Inferior parietal cortex (tissue), 1 donor: ENCODE data around the gene TNFSF8.

Source experiments
- DNase-seq: peaks from one replicate; pipeline ENCODE4 v3.0.0-alpha.2; 2016; ENCODE audit errors: extremely low spot score

The TNFSF8 gene

GRCh38 chr9:114905170-114905940 lies 25.0 kb downstream of the TNFSF8 start:
- DNase-seq, result no peak

- no peak for DNase-seq
These were observed 27.4 kb downstream of the TNFSF8 start for GRCh38 chr9:114902786-114903524.

- no peak for DNase-seq
These were observed 29.2 kb downstream of the TNFSF8 start for GRCh38 chr9:114900942-114901802.

DNA sequence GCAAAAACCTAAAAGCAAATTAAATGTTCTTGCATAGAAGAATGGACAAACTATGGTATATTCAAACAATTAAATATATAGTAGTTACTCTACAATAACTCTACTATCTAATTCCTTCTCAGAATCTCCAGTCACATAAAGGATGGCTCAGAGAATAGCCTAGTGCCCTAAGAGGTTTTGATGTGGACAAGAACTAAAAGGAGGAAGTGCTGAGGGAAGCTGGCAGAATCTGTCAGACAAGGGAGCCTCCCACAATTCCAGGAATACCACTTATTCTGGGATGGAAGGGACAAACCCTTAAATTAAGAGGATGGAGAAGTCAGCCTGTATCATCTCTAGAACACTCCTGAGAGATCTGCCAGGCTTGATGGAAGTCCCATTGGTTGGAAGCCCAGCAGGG lies 30.4 kb downstream of the TNFSF8 start:
- DNase-seq, result no peak

DNA sequence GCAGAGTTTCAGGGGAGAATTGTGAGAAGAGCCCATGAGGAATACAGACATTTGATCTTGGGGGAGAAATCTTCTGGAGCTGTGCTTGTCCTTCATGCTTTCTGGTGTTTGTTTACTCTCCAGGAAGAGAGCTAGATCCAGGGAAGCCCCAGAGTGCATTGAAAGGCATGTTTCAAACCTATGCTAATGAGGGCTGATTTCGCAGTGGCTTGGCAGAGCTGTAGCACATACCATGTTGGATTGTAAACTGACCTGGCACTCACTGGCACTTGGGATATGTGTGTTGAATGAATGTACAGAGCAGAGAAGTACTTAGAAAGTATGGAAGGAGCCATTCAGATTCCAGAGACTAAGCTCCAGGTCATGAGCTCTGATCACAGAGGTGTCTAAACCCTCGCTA lies 30.9 kb downstream of the TNFSF8 start:
- DNase-seq, result no peak

DNA sequence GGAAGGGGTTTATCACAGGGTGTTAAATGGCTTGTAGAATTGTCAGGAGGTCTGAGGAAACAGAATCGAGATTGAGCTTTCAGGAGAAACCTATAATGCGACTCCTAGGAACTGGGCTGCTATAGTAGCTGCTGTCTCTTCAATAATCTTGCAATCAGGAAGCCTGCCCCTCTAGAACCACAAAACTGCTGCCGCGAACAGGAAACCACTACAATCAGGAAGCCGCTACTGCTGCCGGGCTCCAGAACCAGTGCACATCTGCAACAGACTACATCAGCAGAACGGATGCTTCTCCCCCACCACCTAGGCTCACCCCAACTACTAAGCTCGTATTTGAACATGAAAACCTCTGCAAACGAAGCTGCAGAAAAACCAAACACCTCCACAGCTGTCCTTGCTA lies 31.6 kb downstream of the TNFSF8 start:
- DNase-seq, result no peak

DNA sequence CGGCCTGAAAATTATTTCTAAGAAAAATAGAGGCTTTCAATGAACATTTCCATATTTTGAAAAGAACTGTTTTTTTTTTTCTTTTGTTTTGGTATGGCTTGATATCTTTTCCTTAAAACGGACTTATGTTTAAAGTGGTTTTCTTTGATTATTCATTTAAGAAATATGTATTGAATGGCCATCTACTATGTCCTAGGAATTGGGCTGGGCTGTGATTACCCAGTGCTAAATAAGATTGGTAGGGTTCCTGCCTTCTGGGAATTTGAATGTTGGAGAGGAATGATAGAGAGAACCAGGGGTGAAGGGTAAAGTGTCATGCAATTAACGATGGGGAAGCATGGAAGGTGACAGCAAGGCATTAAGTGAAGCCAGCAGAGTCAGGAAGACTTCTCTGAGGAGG lies 33.2 kb downstream of the TNFSF8 start:
- DNase-seq, result no peak

DNA sequence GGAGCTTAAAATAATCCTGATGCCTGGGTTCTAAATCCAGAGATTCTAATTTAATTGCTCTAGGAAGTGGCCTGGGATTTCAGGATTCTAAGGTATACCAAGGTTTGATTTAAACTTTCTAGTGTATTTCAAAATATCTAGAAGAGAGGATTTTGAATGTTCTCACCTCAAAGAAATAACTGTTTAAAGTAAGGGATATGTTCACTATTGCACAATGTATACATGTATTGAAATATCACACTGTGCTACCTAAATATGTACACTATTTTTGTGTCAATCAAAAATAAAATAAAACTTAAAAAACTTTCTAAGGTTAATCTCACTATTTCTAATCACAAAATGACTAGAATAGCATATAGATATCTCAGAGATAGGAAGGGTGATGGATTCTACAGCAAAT lies 34.0 kb downstream of the TNFSF8 start:
- no peak for DNase-seq

DNA sequence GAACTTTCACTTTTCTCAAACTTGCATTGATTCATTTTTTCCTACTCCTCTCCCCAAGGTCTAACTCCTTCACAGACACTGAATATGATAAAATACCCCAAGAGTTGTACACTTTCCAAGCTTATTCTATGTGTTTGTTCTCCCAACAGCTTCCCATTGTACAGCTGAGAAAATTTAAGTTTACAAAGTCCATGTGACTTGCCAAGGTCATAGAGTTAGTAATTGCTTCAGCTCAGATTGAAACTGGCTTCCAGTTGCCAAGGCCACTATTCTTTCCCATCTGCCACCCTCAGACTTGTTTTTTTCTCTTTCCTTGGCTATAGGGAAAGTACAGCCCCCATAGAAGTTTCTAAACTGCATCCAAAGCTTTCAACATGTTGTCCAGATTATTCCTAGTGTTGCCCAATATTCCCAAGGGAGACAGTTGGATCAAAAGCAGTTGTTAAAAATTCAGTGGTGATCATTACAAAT lies 34.8 kb downstream of the TNFSF8 start:
- no peak for DNase-seq

DNA sequence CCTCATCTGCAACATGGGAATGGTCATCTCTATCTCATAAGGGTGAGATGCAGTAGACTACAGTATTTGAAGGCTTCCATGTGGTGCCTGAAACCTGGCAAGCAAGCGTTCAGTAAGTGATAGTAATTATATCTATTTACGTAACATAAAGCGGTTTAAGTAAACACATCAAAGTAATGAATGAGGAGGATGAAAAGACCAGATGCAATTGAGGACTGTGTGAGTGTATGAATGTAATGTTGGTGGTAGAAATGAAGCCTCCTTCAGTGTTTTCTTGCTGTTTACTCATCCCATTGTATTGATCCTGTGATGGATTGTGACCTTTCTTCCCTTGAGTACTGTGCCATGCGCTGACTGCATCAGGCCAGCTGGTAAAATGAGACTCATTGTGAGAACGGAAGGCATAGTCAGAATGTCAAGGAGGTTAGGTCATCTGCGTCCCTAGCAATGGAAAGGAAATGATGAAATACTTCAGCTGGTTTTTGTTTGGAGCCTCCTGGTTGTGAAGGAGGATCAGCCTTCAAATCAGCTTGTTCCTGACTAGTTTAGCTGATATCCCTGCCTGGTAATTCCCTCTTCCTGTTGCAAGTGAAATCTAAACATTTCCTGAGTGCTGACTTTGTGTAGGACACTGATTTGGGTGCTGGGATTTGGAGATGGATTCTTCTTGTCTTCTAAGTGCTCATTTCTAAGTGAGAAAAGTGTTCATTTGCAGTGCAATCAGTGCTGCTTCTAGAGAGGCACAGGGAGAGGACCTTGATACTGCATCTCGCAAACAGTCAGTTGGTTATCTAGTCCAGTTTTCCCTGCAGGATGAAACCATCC lies 35.6 kb downstream of the TNFSF8 start:
- no peak for DNase-seq

GRCh38 chr9:114894206-114894605 lies 36.2 kb downstream of the TNFSF8 start:
- no peak for DNase-seq

DNA sequence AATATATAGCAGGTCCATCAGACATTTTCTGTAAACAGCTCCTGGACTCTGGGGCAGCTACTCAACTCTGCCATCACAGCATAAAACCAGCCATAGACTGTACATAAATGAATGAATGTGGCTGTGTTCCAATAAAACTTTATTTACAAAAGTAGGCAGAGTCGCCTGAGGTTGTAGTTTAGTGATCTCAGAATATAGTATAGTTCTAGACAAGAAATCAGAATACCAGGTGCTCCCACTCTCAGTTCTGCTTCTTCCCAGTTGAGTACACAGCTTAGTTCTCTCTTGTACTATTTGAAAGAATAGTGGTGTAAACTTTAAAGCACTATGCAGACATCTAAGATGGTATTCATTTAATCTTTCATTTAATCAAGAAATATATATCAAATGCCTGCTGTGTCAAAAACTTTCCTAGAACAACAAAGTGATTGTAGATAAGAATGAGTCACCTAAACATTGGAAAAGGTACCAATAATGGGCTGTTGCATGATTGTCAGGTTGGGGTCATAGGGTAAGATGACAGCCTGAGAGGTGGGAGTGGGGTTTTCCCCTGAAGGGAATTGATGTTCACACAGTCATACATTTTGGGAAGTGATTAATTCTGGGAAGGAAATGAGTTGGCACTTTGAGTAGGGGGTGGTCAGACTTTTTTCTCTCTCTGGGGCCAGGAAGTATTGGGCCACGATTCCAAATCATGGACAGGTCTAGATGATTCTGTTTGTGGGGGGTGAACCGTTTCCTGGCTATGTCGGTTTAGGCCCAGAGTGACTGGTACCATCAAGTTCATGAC lies 37.0 kb downstream of the TNFSF8 start:
- DNase-seq, result no peak

- no peak for DNase-seq
These were observed 40.6 kb downstream of the TNFSF8 start for GRCh38 chr9:114889802-114890224.

GRCh38 chr9:114888607-114889006 lies 41.8 kb downstream of the TNFSF8 start:
- no peak for DNase-seq

- DNase-seq, result no peak
These were observed 42.4 kb downstream of the TNFSF8 start for GRCh38 chr9:114887963-114888362.

- DNase-seq, result no peak
These were observed 45.5 kb downstream of the TNFSF8 start for GRCh38 chr9:114884787-114885452.

- DNase-seq, result no peak
These were observed 46.7 kb downstream of the TNFSF8 start for GRCh38 chr9:114883709-114884108.

DNA sequence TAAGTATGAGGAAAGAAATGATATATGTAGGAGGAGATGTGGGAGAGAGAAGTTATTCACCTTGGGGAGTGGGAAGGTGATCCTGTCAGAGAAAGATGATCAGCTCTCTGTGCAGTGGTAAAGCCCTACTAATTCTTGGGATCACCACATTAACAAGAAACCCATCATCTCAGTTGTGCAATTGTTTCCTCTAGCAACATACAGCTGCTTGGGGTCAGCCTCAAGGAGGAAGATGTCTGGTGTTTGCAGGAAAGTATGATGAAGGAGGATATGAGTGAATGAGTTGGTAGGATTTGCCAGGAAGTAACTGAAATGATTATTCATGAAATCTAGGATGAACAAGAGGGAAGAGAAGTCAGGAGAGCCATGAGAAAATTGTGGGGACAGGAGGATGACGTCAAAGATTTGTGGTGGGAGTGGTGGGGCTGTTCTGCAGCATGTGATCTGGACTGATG lies 50.1 kb downstream of the TNFSF8 start:
- no peak for DNase-seq

DNA sequence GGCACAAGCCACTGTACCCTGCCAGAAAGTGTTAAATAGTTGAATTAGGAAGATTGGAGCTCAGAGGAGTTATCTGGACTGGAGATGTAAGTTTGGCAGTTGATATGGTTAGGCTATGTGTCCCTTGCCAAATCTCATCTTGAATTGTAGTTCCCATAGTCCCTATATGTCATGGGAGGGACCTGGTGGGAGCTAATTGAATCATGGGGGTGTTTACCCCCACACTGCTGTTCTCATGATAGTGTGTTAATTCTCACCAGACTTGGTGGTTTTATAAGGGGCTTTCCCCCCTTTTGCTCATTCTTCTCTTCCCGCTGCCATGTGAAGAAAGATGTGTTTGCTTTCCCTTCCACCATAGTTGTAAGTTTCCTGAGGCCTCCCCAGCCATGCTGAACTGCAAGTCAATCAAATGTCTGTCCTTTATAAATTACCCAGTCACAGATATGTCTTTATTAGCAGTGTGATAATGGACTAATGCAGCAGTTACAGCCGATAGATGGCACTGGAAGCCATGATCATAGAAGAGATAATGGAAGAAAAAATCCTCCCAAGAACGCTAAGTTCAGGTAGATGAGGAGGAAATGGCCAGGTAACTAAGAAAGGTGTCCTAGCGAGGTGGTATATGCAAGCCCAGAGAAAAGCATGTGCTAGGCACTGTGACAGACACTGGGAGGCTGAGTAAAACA lies 51.4 kb downstream of the TNFSF8 start:
- DNase-seq, result no peak
